ENCODE results near the gene KCNJ14.
"Not testable (repeated sequence)": the region's sequence is repeated elsewhere in the genome, so short reads cannot be mapped to it uniquely, and the experiment has no call there.

Gene KCNJ14

GRCh38 chr19:48473161-48473966, 18.0 kb downstream of the KCNJ14 start:
- DNase-seq, result no peak

DNA sequence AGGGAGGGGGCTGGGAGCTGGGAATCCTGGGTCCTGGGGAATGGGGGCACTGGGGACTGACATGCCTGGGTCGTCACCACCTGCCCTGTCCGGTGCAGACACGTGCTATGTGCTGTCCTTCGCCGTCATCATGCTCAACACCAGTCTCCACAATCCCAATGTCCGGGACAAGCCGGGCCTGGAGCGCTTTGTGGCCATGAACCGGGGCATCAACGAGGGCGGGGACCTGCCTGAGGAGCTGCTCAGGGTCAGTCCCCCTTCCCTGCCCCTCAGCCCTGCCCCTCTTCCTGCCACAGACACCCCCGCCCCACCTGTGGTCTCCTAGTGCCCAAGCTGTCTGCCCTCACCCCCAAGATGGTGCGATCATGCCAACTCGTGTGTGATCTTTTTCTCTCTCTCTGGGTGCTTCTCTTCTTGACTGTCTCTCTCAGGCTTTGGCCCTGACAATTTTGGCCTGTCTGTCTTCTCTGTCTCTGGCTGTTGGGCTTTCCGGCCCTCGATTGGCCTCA, 18.8 kb downstream of the KCNJ14 start:
- DNase-seq, result no peak

GRCh38 chr19:48475369-48476068, 20.1 kb downstream of the KCNJ14 start:
- no peak for DNase-seq

GRCh38 chr19:48476176-48476575, 20.8 kb downstream of the KCNJ14 start:
- DNase-seq, result no peak

- no peak for DNase-seq
These were observed 21.8 kb downstream of the KCNJ14 start for GRCh38 chr19:48477067-48477685.

DNA sequence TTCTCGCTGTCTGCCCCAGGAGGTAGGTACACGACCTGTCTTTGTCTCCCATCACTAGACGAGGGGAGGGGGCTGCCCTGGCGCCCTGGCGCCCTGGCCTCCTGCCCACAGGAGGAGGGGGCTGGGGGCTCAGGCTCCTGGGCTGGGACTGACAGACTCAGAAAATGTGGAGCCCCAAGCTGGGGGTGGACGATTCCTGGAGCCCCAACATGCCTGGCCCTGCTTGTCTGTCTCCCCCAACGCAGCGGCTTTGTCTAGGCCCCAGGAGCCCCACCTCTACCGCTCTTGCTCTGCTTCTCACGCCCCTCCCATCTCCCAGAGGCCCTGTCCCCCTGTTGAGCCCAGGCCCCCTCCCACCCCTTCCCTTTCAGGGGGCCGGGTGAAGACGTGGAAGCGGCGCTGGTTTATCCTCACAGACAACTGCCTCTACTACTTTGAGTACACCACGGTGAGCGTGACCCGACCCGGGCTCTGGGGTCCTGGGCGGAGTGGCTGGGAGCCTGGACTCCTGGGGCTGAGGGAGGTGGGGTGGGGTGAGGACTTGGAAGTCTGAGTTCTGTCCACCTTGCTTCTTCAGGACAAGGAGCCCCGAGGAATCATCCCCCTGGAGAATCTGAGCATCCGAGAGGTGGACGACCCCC, 22.4 kb downstream of the KCNJ14 start:
- DNase-seq, result no peak

DNA sequence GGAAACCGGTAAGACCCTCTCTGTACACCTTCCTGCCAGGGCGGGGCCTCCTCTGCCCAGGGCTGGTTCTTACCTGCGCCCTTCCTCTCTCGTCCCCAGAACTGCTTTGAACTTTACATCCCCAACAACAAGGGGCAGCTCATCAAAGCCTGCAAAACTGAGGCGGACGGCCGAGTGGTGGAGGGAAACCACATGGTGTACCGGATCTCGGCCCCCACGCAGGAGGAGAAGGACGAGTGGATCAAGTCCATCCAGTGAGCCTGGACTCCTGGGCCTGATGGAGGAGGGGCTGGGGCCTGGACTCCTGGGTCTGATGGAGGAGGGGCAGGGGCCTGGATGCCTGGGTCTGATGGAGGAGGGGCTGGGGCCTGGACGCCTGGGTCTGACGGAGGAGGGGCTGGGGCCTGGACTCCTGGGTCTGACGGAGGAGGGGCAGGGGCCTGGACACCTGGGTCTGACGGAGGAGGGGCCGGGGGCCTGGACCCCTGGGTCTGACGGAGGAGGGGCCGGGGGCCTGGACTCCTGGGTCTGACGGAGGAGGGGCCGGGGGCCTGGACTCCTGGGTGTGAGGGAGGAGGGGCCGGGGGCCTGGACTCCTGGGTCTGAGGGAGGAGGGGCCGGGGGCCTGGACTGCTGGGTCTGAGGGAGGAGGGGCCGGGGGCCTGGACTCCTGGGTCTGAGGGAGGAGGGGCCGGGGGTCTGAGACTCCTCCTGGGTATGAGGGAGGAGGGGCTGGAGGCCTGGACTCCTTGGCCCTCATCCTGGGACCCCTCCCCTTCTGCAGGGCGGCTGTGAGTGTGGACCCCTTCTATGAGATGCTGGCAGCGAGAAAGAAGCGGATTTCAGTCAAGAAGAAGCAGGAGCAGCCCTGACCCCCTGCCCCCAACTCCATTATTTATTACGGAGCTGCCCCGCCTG, 23.2 kb downstream of the KCNJ14 start:
- no peak for DNase-seq

- no peak for DNase-seq
These were observed 24.3 kb downstream of the KCNJ14 start for GRCh38 chr19:48479686-48480085.

DNA sequence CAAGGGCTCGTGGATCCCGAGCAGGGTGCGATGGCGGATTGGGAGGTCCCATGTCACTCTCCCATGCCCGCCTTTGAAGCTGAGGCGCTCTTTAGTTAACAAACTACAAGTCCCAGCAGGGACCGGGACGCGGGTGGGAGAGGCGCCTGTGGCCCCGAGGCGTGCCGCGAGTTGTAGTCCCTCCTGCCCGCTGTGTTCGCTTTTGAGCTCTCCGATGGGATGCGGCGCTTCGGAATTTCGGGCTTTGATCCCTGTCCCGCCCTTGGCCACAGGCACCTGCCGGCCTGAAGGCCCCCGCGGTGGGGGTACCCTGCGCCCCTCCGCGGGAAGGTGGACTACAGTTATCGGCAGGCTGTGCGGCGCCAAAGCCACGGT, 24.8 kb downstream of the KCNJ14 start:
- DNase-seq, result no peak

GRCh38 chr19:48480558-48481500, 25.5 kb downstream of the KCNJ14 start:
- DNase-seq, result no peak

GRCh38 chr19:48481846-48482639, 26.7 kb downstream of the KCNJ14 start:
- DNase-seq, result no peak

- no peak for DNase-seq
These were observed 27.9 kb downstream of the KCNJ14 start for GRCh38 chr19:48483301-48483700.

- DNase-seq, result no peak
These were observed 29.0 kb downstream of the KCNJ14 start for GRCh38 chr19:48484247-48484893.

DNA sequence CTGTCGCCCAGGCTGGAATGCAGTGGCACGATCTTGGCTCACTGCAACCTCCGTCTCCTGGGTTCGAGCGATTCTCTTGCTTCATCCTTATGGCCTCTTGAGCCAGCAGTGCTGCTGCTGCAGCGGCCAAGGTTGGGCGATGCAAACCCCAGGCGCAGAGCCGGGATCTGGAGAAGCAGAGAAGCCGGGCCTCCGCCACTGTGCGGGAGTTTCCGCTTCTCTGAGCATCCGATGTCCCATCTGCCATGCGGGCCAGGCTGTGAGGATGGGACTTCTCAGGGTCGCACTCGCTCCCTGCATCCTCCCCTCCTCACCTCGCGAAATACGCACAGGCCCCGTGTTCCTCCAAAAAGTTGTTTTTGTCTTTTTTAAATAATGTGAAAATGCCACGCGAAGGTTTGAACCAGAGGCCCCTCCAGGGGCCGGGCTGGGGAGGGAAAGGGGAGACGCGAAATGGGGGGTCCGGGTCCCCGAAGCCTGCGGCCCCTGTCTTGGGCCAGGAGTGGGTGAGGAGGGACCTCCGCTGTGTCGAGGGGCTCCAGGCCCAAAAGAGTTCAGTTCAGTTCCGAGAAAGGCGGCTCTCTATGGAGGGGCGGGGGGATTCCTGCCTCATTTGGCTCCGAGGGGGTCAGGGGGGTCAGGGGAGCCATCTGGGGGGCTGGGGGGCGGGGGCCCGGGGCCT, 29.7 kb downstream of the KCNJ14 start:
- no peak for DNase-seq

- DNase-seq, result not testable (repeated sequence)
These were observed 31.3 kb downstream of the KCNJ14 start for GRCh38 chr19:48486706-48487105.

DNA sequence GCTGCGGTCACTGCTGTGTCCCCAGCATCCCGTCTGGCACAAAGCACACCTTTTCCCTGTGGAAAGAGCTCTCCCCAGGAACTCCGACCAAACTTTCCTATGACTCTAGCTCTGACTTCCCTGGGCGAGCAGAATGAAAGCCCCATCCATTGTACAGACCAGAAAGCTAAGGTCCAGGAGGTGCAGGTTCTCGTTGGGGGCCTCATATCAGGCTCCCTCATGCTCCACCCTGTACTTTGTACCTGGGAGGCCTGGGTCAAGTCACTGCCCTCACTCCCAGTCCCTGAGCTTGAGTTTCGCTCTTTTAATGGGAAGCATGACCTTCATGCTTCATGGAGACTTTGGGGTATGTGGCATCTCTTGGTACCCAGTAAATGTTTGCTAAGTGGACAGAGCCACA, 32.2 kb downstream of the KCNJ14 start:
- no peak for DNase-seq

DNA sequence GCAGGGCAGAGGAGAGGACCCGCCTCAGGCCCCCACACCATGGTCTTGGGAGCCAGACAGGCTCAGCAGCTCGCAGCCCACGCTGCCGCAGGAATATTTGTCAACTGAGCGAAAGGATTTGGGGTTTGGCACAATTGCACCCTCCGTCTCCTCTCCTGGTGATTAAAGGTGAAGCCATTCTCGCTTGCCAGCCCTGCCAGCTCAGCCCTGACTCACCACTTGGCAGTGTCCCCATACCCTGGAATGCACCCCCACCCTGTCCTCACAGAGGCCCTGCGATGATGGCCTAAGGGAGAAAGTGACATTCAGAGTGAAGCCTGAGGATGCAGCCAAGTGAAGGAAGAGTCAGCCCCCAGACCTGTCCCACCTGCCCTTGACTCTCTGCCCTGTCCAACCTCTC, 32.6 kb downstream of the KCNJ14 start:
- DNase-seq, result no peak

DNA sequence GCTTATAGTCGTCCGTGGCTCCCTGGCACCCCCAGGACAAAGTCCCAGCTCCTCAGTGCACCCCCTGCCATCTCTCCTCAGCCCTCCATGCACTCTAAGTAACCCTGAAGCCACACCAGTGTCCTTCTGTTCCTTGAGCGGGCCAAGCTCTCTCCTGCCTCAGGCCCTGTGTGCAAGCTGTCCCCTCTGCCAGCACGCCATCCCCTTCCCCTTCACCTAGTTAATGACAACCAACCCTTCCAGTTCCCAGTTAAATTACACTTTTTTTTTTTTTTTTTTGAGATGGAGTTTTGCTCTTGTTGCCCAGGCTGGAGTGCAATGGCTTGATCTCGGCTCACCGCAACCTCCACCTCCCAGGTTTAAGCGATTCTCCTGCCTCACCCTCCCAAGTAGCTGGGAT, 33.1 kb downstream of the KCNJ14 start:
- not testable (repeated sequence) for DNase-seq

Measured in NCI-H1092 (cell line).